Ovary (tissue), 9 donors: ENCODE results near the gene PSMA2. TPM values are rescaled to one million over a fixed set of nuclear protein-coding genes. Genes with fewer than 3 reads are reported as not detected.

Experiments
- DNase-seq, 5 donors: peaks; one replicate each; pipeline ENCODE4 v3.0.0-alpha.2; 2019 to 2020
- H3K27ac ChIP-seq, 2 donors: fragments of 200-600 bp; one replicate each; pipeline versions ENCODE4 v1.5.1 to v1.8.0; 2019 to 2022
- H3K27me3 ChIP-seq: fragments of 200-600 bp; one replicate; pipeline ENCODE4 v1.8.0; 2022
- H3K36me3 ChIP-seq: fragments of 200-600 bp; sonication (generic); one replicate; pipeline ENCODE4 v1.5.1; 2019
- H3K4me1 ChIP-seq: one replicate; pipeline ENCODE4 v1.8.1; 2013; ENCODE audit warnings: mild to moderate bottlenecking, moderate library complexity; ENCODE audit not compliant: insufficient read depth
- H3K4me3 ChIP-seq: fragments of 200-600 bp; sonication (generic); one replicate; pipeline ENCODE4 v1.5.1; 2017
- H3K9me3 ChIP-seq, 2 donors: fragments of 200-600 bp in 1 of 2; sonication (generic) in 1 of 2; one replicate each; pipeline versions ENCODE4 v1.5.1 to v1.8.1; 2013 to 2019; ENCODE audit warnings: mild to moderate bottlenecking in 1 of 2, moderate library complexity in 1 of 2
- CTCF ChIP-seq, 3 donors: fragments of 450-650 bp in 2 of 3; fragments of 200-600 bp in 1 of 3; IDR thresholded peaks; one replicate each; pipeline versions ENCODE4 v1.5.1 to v1.8.0; 2016 to 2022; ENCODE audit warnings: antibody characterized with exemption in 3 of 3, mild to moderate bottlenecking in 1 of 3
- EP300 ChIP-seq: sonication (generic); formaldehyde crosslinking; IDR thresholded peaks from one replicate; pipeline ENCODE4 v1.6.1; 2017; ENCODE audit warnings: antibody characterized with exemption
- POLR2A ChIP-seq: fragments of 450-650 bp; IDR thresholded peaks from one replicate; pipeline ENCODE4 v1.6.1; 2017; ENCODE audit warnings: antibody characterized with exemption, mild to moderate bottlenecking, moderate library complexity
- WGBS, 3 donors: extraction: QIAGEN DNeasy Blood & Tissue Kit in 1 of 3; methylation state at CpG; one replicate each; pipeline versions ENCODE4 v1.1.5 to v1.1.7; 2013 to 2017; 5-methylcytosine and 5-hydroxymethylcytosine counted together
- intact Hi-C, 4 donors: fragments of 100-400 bp; cut with DNase I; formaldehyde crosslinking; loops; one replicate each; pipeline versions ENCODE4 v1.11.0 to v1.15.1; 2022 to 2023
- polyA plus RNA-seq, 2 donors: library from polyadenylated mRNA; stranded (reverse); fragments of 200-250 nt in 1 of 2; fragments of 350-450 nt in 1 of 2; fragmentation: Illumina TruSeq in 1 of 2; extraction: RNeasy Lipid Tissue Mini Kit (QIAGEN cat#74804) in 1 of 2; gene quantifications; one replicate each; pipeline ENCODE4 v1.2.3, GENCODE V29; 2013 to 2014
- total RNA-seq, 7 donors: library from RNA; depleted of rRNA in 2 of 7; stranded (reverse); fragments of >200 nt in 2 of 7; fragmentation: NEBNext Ultra II Directional in 3 of 7; extraction: Animal tissue kit (Norgen Biotek cat#: 25700) in 3 of 7; gene quantifications; one replicate each; pipeline versions ENCODE4 v1.1.0 to v1.2.4, GENCODE V29; 2016 to 2023
- donor health status: DM: no; HTN: no; CAD: no; lungs with moderate emphysema.
- donor health status: DM: no; HTN: no; CAD: no.
- donor health status: Bipolar disorder and iron deficiency.
- donor health status: DM: yes; HTN: yes; CAD: no.
- donor health status: DM: no; HTN: no; CAD: no.
- donor health status: DM: yes; HTN: yes; CAD: no.

The PSMA2 gene
- total and polyA plus RNA-seq, 9 donors, result 43.6 to 79.0 (median 53.7) TPM

GRCh38 chr7:42956062-42956461, 24.1 kb upstream of the PSMA2 start:
- Histone ChIP-seq H3K36me3 (no peaks in the 10 kb centered on the region), H3K9me3 (no peaks in the 10 kb centered on the region), H3K4me3 (no peak overlapping the region), H3K27me3 (no peaks in the 10 kb centered on the region), H3K4me1 (no peaks in the 10 kb centered on the region), H3K27ac (no peak overlapping the region)
- intact Hi-C loops, result no loop called here
- DNase-seq, result no peak
- no peak for TF ChIP-seq EP300
- TF ChIP-seq CTCF (IDR thresholded peaks at IDR 0.05), result no peak
- TF ChIP-seq POLR2A, result no peak

GRCh38 chr7:42953994-42954393, 22.0 kb upstream of the PSMA2 start:
- Histone ChIP-seq H3K9me3 (no peaks in the 10 kb centered on the region), H3K27me3 (no peaks in the 10 kb centered on the region), H3K36me3 (no peaks in the 10 kb centered on the region), H3K4me3 (no peak overlapping the region), H3K4me1 (no peaks in the 10 kb centered on the region), H3K27ac (no peak overlapping the region)
- intact Hi-C loops, result no loop called here
- no peak for TF ChIP-seq CTCF (IDR thresholded peaks at IDR 0.05)
- no peak for TF ChIP-seq EP300
- no peak for TF ChIP-seq POLR2A
- WGBS, 3 donors, result 92 to 95% (median 94%) methylated on average over 4 of the region's 4 CpGs
- DNase-seq, result no peak

GRCh38 chr7:42952328-42952727, 20.4 kb upstream of the PSMA2 start:
- no peak for DNase-seq
- Histone ChIP-seq H3K4me3 (no peak overlapping the region), H3K36me3 (no peaks in the 10 kb centered on the region), H3K27ac (no peak overlapping the region), H3K9me3 (no peaks in the 10 kb centered on the region), H3K27me3 (no peaks in the 10 kb centered on the region), H3K4me1 (no peaks in the 10 kb centered on the region)
- WGBS, 3 donors, result 81 to 84% (median 82%) methylated on average over 4 of the region's 4 CpGs
- TF ChIP-seq CTCF (IDR thresholded peaks at IDR 0.05), result no peak
- TF ChIP-seq EP300, result no peak
- TF ChIP-seq POLR2A, result no peak
- intact Hi-C loops, result no loop called here

- WGBS, 3 donors, result 59 to 87% (median 63%) methylated on average over 3 of the region's 3 CpGs
Observed at GRCh38 chr7:42950417-42950816, 18.4 kb upstream of the PSMA2 start.

More at GRCh38 chr7:42950417-42950816, 18.4 kb upstream of the PSMA2 start:
- H3K4me1 ChIP-seq, result no peaks in the 10 kb centered on the region
- no peak overlapping the region for H3K27ac ChIP-seq
- H3K36me3 ChIP-seq, result no peaks in the 10 kb centered on the region
- H3K9me3 ChIP-seq, result no peaks in the 10 kb centered on the region
- no peak overlapping the region for H3K4me3 ChIP-seq
- intact Hi-C loops, result no loop called here
- no peak for DNase-seq
- no peaks in the 10 kb centered on the region for H3K27me3 ChIP-seq
- TF ChIP-seq CTCF (IDR thresholded peaks at IDR 0.05) (no peak), EP300 (no peak), POLR2A (no peak)
